ENCODE data around the gene ALPK1. TPM values are rescaled to one million over a fixed set of nuclear protein-coding genes. Genes with fewer than 3 reads are reported as not detected.

Gene ALPK1
- total RNA-seq: 7.5 and 8.5 TPM in 2 replicates

GRCh38 chr4:112296949-112297880 lies at the start of gene ALPK1:
Gene ALPK1, plus strand, starts transcription at chr4:112297369.

Other genes starting within 250 kb of the ALPK1 start
- gene FAM241A, start 151.9 kb upstream of the ALPK1 start, total RNA-seq: 2.4 and 2.6 TPM in 2 replicates
- gene AP1AR, start 65.6 kb upstream of the ALPK1 start, total RNA-seq: 5.4 and 6.4 TPM in 2 replicates
- 4.3 and 7.7 TPM in 2 replicates for gene TIFA, start 11.5 kb upstream of the ALPK1 start, total RNA-seq
- not detected in 2 replicates for gene NEUROG2, start 218.8 kb downstream of the ALPK1 start, total RNA-seq

Measured in cardiac ventricle fibroblast (primary cell).